Uterus (tissue), 4 donors: ENCODE results near the gene TSACC. TPM values are rescaled to one million over a fixed set of nuclear protein-coding genes. Genes with fewer than 3 reads are reported as not detected.

Source experiments
- DNase-seq, 2 donors: peaks; one replicate each; pipeline ENCODE4 v3.0.0-alpha.2; 2019 to 2020
- H3K27ac ChIP-seq, 2 donors: fragments of 200-600 bp; sonication (generic); 1 replicate in 1 of 2; 2 replicates in 1 of 2; pipeline ENCODE4 v1.5.1; 2016 to 2018
- H3K27me3 ChIP-seq, 2 donors: fragments of 200-600 bp; sonication (generic); one replicate each; pipeline ENCODE4 v1.5.1; 2018 to 2019; ENCODE audit warnings: control low read depth in 1 of 2
- H3K36me3 ChIP-seq, 2 donors: fragments of 200-600 bp; sonication (generic); one replicate each; pipeline ENCODE4 v1.5.1; 2019; ENCODE audit warnings: control low read depth in 1 of 2
- H3K4me1 ChIP-seq, 2 donors: fragments of 200-600 bp; sonication (generic); one replicate each; pipeline ENCODE4 v1.5.1; 2018 to 2019; ENCODE audit warnings: control low read depth in 1 of 2
- H3K4me3 ChIP-seq, 2 donors: fragments of 200-600 bp; sonication (generic); 1 replicate in 1 of 2; 2 replicates in 1 of 2; pipeline ENCODE4 v1.5.1; 2018 to 2019; ENCODE audit warnings: mild to moderate bottlenecking in 1 of 2
- H3K9me3 ChIP-seq, 2 donors: fragments of 200-600 bp; sonication (generic); one replicate each; pipeline ENCODE4 v1.5.1; 2019; ENCODE audit warnings: control low read depth in 1 of 2
- POLR2A ChIP-seq, 2 donors: fragments of 450-650 bp; IDR thresholded peaks; one replicate each; pipeline ENCODE4 v1.6.1; 2016; ENCODE audit warnings: antibody characterized with exemption in 2 of 2, mild to moderate bottlenecking in 1 of 2, moderate library complexity in 1 of 2
- intact Hi-C: fragments of 100-400 bp; cut with DNase I; formaldehyde crosslinking; loops from one replicate; pipeline ENCODE4 v1.15.1; 2023; ENCODE audit warnings: low total_unique reads
- total RNA-seq, 4 donors: library from RNA; depleted of rRNA in 3 of 4; stranded (reverse); fragments of >200 nt in 3 of 4; gene quantifications; one replicate each; pipeline versions ENCODE4 v1.1.0 to v1.2.4, GENCODE V29; 2014 to 2023
- TF ChIP-seq, protein P1 (sequence below), 4 experiments: fragments of 200-600 bp in 2 of 4; fragments of 450-650 bp in 2 of 4; sonication (generic) in 2 of 4; IDR thresholded peaks; one replicate each; pipeline ENCODE4 v1.5.1; 2016 to 2019; ENCODE audit warnings: antibody characterized with exemption in 4 of 4, mild to moderate bottlenecking in 2 of 4, moderate library complexity in 1 of 4
- donor health status: DM: yes; HTN: yes; CAD: no.

TSACC gene
- total RNA-seq = not detected

DNA sequence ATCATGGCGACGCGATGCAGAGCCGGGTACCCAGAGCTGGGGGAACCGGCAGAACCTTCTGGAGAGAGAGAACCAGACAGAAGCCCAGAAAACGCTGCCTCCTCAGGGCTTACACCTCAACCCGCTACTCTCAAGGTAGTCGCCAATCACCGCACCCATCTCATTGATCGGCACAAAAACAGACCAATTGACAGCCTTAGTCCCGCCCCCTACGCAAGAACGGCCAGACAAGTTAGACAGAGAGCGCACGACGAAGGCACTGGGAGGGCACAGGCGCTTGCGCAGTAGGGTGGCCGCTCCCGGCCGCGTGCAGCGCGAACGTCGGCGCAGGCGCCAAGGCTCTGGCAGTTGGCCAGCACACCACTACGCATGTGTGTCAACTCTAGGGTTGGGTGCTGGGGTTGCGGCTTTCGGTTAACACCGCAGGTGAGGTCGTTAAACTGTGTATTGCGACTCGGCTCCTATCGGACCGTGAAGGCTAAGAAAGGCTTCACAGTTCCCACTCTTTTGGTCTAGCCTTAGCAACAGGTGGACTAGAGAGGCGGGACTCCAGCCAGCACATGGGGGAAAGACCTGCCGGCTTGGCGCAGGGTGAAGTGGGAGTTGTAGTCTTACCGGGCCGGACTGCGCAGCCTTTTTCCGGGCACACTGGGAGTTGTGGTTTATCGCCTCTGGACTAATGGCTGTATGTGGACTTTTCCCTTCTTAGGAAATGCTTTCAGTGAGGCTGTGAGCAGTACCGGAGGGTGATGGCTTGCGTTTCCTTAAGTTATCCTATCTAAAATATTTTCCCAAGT lies at the start of gene TSACC, which contains the start of gene CCT3:
TSACC (plus strand) TSS at position 347 of the 797 bp plus-strand sequence. CDS start 1,232 bp downstream, outside the sequence.
CCT3 (minus strand) TSS at position 113 of the 797 bp plus-strand sequence; CDS start at position 5, 108 bp downstream.
- Histone ChIP-seq H3K27me3 (no peaks in the 10 kb centered on the region), H3K4me3 (peak within 1 kb of the TSS; percentile 84), H3K27ac (peak within 1 kb of the TSS; percentile 79 to 94), H3K9me3 (no peaks in the 10 kb centered on the region), H3K36me3 (no peaks in the 10 kb centered on the region), H3K4me1 (peaks cover 0 to 12% of the 10 kb centered on the region in 2 donors)
- peak; percentile 8 to 56 for TF ChIP-seq POLR2A (IDR thresholded peaks at IDR 0.05)
- TF ChIP-seq, protein P1, sequence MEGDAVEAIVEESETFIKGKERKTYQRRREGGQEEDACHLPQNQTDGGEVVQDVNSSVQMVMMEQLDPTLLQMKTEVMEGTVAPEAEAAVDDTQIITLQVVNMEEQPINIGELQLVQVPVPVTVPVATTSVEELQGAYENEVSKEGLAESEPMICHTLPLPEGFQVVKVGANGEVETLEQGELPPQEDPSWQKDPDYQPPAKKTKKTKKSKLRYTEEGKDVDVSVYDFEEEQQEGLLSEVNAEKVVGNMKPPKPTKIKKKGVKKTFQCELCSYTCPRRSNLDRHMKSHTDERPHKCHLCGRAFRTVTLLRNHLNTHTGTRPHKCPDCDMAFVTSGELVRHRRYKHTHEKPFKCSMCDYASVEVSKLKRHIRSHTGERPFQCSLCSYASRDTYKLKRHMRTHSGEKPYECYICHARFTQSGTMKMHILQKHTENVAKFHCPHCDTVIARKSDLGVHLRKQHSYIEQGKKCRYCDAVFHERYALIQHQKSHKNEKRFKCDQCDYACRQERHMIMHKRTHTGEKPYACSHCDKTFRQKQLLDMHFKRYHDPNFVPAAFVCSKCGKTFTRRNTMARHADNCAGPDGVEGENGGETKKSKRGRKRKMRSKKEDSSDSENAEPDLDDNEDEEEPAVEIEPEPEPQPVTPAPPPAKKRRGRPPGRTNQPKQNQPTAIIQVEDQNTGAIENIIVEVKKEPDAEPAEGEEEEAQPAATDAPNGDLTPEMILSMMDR (IDR thresholded peaks at IDR 0.05) = no peak
- intact Hi-C loops = no loop called here
- peak; percentile 99 to 100 for DNase-seq

DNA sequence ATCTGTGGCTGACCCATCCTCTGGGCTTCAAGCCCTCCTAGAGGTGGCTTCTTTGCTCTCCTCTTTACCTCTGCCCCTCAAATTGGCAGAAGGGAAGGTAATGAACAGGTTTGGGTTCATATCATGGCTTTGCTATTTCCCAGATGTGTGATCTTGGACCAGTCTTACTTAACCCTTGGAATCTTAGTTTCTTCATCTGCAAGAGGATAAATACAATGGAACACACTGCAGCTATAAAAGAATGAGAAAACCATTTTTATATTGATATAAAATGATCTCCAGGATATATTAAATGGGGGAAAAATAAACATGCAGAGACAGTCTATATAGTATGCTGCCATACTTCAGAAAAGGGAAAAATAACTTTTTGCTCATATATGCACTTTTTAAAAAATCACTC lies 48.5 kb upstream of the TSACC start:
- no peaks in the 10 kb centered on the region for H3K9me3 ChIP-seq
- no peak overlapping the region for H3K27ac ChIP-seq
- no peak for TF ChIP-seq POLR2A (IDR thresholded peaks at IDR 0.05)
- TF ChIP-seq, protein P1 (IDR thresholded peaks at IDR 0.05) = no peak
- no peak for DNase-seq
- no peaks in the 10 kb centered on the region for H3K36me3 ChIP-seq
- H3K4me1 ChIP-seq = peaks cover 0 to 15% of the 10 kb centered on the region in 2 donors
- no peak overlapping the region for H3K4me3 ChIP-seq
- H3K27me3 ChIP-seq = no peaks in the 10 kb centered on the region
- intact Hi-C loops = no loop called here

DNA sequence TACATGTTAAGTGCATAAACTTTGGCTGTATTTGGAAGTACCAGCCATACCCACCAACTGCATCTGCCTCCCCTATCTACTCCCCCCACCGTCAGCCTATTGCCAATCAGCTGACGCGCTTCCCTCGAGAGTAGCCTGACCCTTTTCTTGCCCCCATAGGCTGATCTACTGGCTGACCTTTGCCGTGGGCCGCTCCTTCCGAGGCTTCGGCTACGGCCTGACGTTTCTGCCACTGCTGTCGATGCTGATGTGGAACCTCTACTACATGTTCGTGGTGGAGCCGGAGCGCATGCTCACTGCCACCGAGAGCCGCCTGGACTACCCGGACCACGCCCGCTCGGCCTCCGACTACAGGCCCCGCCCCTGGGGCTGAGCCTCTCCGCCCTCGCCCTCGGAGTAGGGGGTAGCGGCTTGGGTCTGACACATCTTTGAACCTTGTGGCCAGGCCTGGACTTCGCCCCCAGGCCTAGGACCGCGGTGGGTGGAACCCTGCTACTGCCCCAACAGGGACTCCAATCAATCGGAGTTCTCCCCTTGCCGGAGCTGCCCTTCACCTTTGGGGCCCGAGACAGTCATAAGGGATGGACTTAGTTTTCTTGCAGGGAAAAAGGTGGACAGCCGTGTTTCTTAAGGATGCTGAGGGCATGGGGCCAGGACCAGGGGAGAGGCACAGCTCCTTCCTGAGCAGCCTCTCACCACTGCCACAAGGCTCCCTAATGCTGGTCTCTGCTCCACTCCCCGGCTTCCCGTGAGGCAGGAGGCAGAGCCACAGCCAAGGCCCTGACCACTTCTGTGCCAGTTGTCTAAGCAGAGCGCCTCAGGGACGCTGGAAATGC lies 46.9 kb upstream of the TSACC start:
- Histone ChIP-seq H3K4me3 (peak overlapping the region; percentile 43 to 56), H3K27ac (peak overlapping the region; percentile 89 to 91), H3K36me3 (no peaks in the 10 kb centered on the region), H3K9me3 (no peaks in the 10 kb centered on the region), H3K27me3 (no peaks in the 10 kb centered on the region), H3K4me1 (peaks cover 0 to 17% of the 10 kb centered on the region in 2 donors)
- peak; percentile 88 to 89 for DNase-seq
- TF ChIP-seq POLR2A (IDR thresholded peaks at IDR 0.05) = peak; percentile 44 to 54
- TF ChIP-seq, protein P1 (IDR thresholded peaks at IDR 0.05) = no peak
- intact Hi-C loops = no loop called here

DNA sequence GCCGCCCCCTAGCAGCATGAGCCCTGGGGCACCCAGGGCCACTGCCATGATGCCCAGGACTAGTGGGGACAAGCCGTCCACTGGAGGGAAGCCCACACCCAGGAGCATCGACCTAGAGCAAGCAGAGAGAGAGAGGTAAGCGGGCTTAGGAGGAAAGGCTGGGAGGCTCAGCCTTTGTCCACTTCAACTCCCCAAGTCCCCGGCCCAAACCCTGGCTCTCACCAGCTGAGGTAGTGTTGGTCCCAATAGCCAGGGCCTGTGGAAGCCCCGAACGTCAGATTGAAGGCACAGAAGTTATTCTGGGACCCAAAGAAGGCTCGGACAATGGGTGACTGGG lies 45.3 kb upstream of the TSACC start:
- Histone ChIP-seq H3K9me3 (no peaks in the 10 kb centered on the region), H3K27ac (no peak overlapping the region), H3K4me3 (no peak overlapping the region), H3K36me3 (no peaks in the 10 kb centered on the region), H3K4me1 (peaks cover 0 to 17% of the 10 kb centered on the region in 2 donors), H3K27me3 (no peaks in the 10 kb centered on the region)
- TF ChIP-seq, protein P1 (IDR thresholded peaks at IDR 0.05) = no peak
- no peak for TF ChIP-seq POLR2A (IDR thresholded peaks at IDR 0.05)
- intact Hi-C loops = no loop called here
- DNase-seq = no peak

DNA sequence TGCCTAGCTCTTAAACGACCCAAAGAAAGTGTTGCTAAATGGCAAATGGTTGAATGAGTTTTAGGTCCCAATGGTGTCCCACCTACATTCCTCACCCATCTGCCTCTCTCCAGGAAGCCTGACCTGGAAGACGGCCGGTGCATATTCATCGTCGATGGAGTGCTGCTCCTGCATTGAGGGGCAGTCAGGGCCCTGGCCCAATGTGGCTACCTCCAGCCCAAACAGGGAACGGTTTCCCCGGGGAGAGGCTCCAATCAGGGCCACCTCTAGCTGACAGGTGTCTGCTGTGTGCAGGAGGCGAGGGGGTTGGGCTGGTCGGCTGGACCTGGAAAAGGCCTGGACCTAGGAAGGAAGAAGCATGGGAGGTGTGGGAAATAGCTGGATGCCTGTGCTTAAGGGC lies 44.4 kb upstream of the TSACC start:
- intact Hi-C loops = no loop called here
- DNase-seq = no peak
- H3K4me1 ChIP-seq = peaks cover 0 to 17% of the 10 kb centered on the region in 2 donors
- no peaks in the 10 kb centered on the region for H3K27me3 ChIP-seq
- no peaks in the 10 kb centered on the region for H3K9me3 ChIP-seq
- TF ChIP-seq POLR2A (IDR thresholded peaks at IDR 0.05) = no peak
- TF ChIP-seq, protein P1 (IDR thresholded peaks at IDR 0.05) = no peak
- H3K27ac ChIP-seq = no peak overlapping the region
- no peaks in the 10 kb centered on the region for H3K36me3 ChIP-seq
- H3K4me3 ChIP-seq = no peak overlapping the region
